Activated CD8-positive, alpha-beta T cell treated with anti-CD3 and anti-CD28 coated beads, Interleukin-2, amount 10 ng/mL, durations not matched to agents 7 days and 5 days (primary cell): ENCODE measurements around the gene LRRTM4. TPM values are rescaled to one million over a fixed set of nuclear protein-coding genes. Genes with fewer than 3 reads are reported as not detected.

Source experiments
- ATAC-seq: fragments of 150-1000 bp; cut with Tn5 transposase; one replicate; pipeline ENCODE4 v1.10.0; 2021; ENCODE audit warnings: moderate library complexity
- CTCF ChIA-PET: fragments of 350-600 bp; sonication (Branson Sonifier 250); formaldehyde crosslinking; loops from one replicate; lab custom pipeline; 2021; ENCODE audit warnings: antibody characterized with exemption; lab: Charles Lee
- POLR2A ChIA-PET: fragments of 350-600 bp; sonication (Branson Sonifier 250); formaldehyde crosslinking; loops from one replicate; lab custom pipeline; 2021; ENCODE audit warnings: antibody characterized with exemption; lab: Charles Lee
- DNase-seq: peaks from one replicate; pipeline ENCODE4 v3.0.0-alpha.2; 2020
- H3K27ac Mint-ChIP-seq: one replicate; pipeline ENCODE4 v1.8.0; 2021; ENCODE audit warnings: mild to moderate bottlenecking, mixed read lengths
- H3K27me3 Mint-ChIP-seq: one replicate; pipeline ENCODE4 v1.8.0; 2021; ENCODE audit warnings: low read depth, mixed read lengths
- H3K36me3 Mint-ChIP-seq: one replicate; pipeline ENCODE4 v1.8.0; 2021; ENCODE audit warnings: low read depth, mixed read lengths
- H3K4me1 Mint-ChIP-seq: one replicate; pipeline ENCODE4 v1.8.0; 2021; ENCODE audit warnings: low read depth, mixed read lengths
- H3K4me3 Mint-ChIP-seq: one replicate; pipeline ENCODE4 v1.8.0; 2021; ENCODE audit warnings: mild to moderate bottlenecking, mixed read lengths
- H3K9me3 Mint-ChIP-seq: one replicate; pipeline ENCODE4 v1.8.0; 2022; ENCODE audit warnings: mixed read lengths; ENCODE audit not compliant: insufficient read depth
- total RNA-seq, 2 experiments: library from RNA; stranded (reverse); gene quantifications; one replicate each; pipeline ENCODE4 v1.2.3, GENCODE V29; 2021

The LRRTM4 gene
- total RNA-seq, 2 experiments from 2014 or later: not detected

GRCh38 chr2:76998152-76998551, 524.0 kb downstream of the LRRTM4 start:
- Mint-ChIP-seq H3K27me3 (no peaks in the 10 kb centered on the region), H3K9me3 (peaks cover 19% of the 10 kb centered on the region), H3K4me1 (no peaks in the 10 kb centered on the region), H3K4me3 (no peak overlapping the region), H3K36me3 (no peaks in the 10 kb centered on the region), H3K27ac (no peak overlapping the region)
- CTCF ChIA-PET: no interaction called here
- POLR2A ChIA-PET: no interaction called here
- ATAC-seq: no peak
- DNase-seq: no peak

- no peak for ATAC-seq
- H3K27me3 Mint-ChIP-seq: no peaks in the 10 kb centered on the region
- CTCF ChIA-PET: no interaction called here
- DNase-seq: no peak
- no peaks in the 10 kb centered on the region for H3K4me1 Mint-ChIP-seq
- H3K27ac Mint-ChIP-seq: no peak overlapping the region
- POLR2A ChIA-PET: no interaction called here
- peaks cover 19% of the 10 kb centered on the region for H3K9me3 Mint-ChIP-seq
- H3K36me3 Mint-ChIP-seq: no peaks in the 10 kb centered on the region
- H3K4me3 Mint-ChIP-seq: no peak overlapping the region
Measured at GRCh38 chr2:76997296-76997695, 524.9 kb downstream of the LRRTM4 start.

- DNase-seq (no peak), ATAC-seq (no peak)
- Mint-ChIP-seq H3K27ac (no peak overlapping the region), H3K4me1 (no peaks in the 10 kb centered on the region), H3K9me3 (no peaks in the 10 kb centered on the region), H3K36me3 (no peaks in the 10 kb centered on the region), H3K4me3 (no peak overlapping the region), H3K27me3 (no peaks in the 10 kb centered on the region)
- ChIA-PET POLR2A (no interaction called here), CTCF (no interaction called here)
Measured at GRCh38 chr2:76985387-76986136, 536.6 kb downstream of the LRRTM4 start.

- Mint-ChIP-seq H3K4me1 (no peaks in the 10 kb centered on the region), H3K27me3 (no peaks in the 10 kb centered on the region), H3K4me3 (no peak overlapping the region), H3K36me3 (no peaks in the 10 kb centered on the region), H3K27ac (no peak overlapping the region), H3K9me3 (no peaks in the 10 kb centered on the region)
- DNase-seq (no peak), ATAC-seq (no peak)
- POLR2A ChIA-PET: no interaction called here
- CTCF ChIA-PET: no interaction called here
Measured at GRCh38 chr2:76984359-76984758, 537.8 kb downstream of the LRRTM4 start.

GRCh38 chr2:76980067-76980787, 541.9 kb downstream of the LRRTM4 start:
- CTCF ChIA-PET: no interaction called here
- Mint-ChIP-seq H3K27ac (no peak overlapping the region), H3K36me3 (no peaks in the 10 kb centered on the region), H3K4me3 (no peak overlapping the region), H3K27me3 (no peaks in the 10 kb centered on the region), H3K4me1 (no peaks in the 10 kb centered on the region), H3K9me3 (no peaks in the 10 kb centered on the region)
- POLR2A ChIA-PET: no interaction called here
- ATAC-seq: no peak
- DNase-seq: no peak

GRCh38 chr2:76977846-76978727, 544.1 kb downstream of the LRRTM4 start:
- Mint-ChIP-seq H3K36me3 (no peaks in the 10 kb centered on the region), H3K4me1 (no peaks in the 10 kb centered on the region), H3K27me3 (no peaks in the 10 kb centered on the region), H3K27ac (no peak overlapping the region), H3K4me3 (no peak overlapping the region), H3K9me3 (no peaks in the 10 kb centered on the region)
- ChIA-PET CTCF (no interaction called here), POLR2A (no interaction called here)
- ATAC-seq: no peak
- no peak for DNase-seq

GRCh38 chr2:76975752-76976151, 546.4 kb downstream of the LRRTM4 start:
- H3K4me1 Mint-ChIP-seq: no peaks in the 10 kb centered on the region

GRCh38 chr2:76973610-76974009, 548.6 kb downstream of the LRRTM4 start:
- ATAC-seq (no peak), DNase-seq (no peak)
- no peaks in the 10 kb centered on the region for H3K27me3 Mint-ChIP-seq
- ChIA-PET POLR2A (no interaction called here), CTCF (no interaction called here)
- peaks cover 10% of the 10 kb centered on the region for H3K9me3 Mint-ChIP-seq
- no peaks in the 10 kb centered on the region for H3K4me1 Mint-ChIP-seq
- H3K4me3 Mint-ChIP-seq: no peak overlapping the region
- H3K36me3 Mint-ChIP-seq: no peaks in the 10 kb centered on the region
- H3K27ac Mint-ChIP-seq: no peak overlapping the region

More at GRCh38 chr2:76975752-76976151, 546.4 kb downstream of the LRRTM4 start:
- H3K36me3 Mint-ChIP-seq: no peaks in the 10 kb centered on the region
- ATAC-seq (no peak), DNase-seq (no peak)
- ChIA-PET CTCF (no interaction called here), POLR2A (no interaction called here)
- H3K27ac Mint-ChIP-seq: no peak overlapping the region
- H3K9me3 Mint-ChIP-seq: no peaks in the 10 kb centered on the region
- H3K4me3 Mint-ChIP-seq: no peak overlapping the region
- no peaks in the 10 kb centered on the region for H3K27me3 Mint-ChIP-seq

- ChIA-PET POLR2A (no interaction called here), CTCF (no interaction called here)
- H3K36me3 Mint-ChIP-seq: no peaks in the 10 kb centered on the region
- peaks cover 14% of the 10 kb centered on the region for H3K9me3 Mint-ChIP-seq
- H3K27me3 Mint-ChIP-seq: no peaks in the 10 kb centered on the region
- H3K4me3 Mint-ChIP-seq: no peak overlapping the region
- no peak for ATAC-seq
- H3K4me1 Mint-ChIP-seq: no peaks in the 10 kb centered on the region
- no peak for DNase-seq
- no peak overlapping the region for H3K27ac Mint-ChIP-seq
Measured at GRCh38 chr2:76965772-76966171, 556.4 kb downstream of the LRRTM4 start.

GRCh38 chr2:76958749-76959148, 563.4 kb downstream of the LRRTM4 start:
- H3K27ac Mint-ChIP-seq: no peak overlapping the region
- no peaks in the 10 kb centered on the region for H3K36me3 Mint-ChIP-seq
- H3K9me3 Mint-ChIP-seq: peaks cover 9% of the 10 kb centered on the region

GRCh38 chr2:76953733-76954347, 568.3 kb downstream of the LRRTM4 start:
- no peak overlapping the region for H3K27ac Mint-ChIP-seq
- no peaks in the 10 kb centered on the region for H3K36me3 Mint-ChIP-seq
- ChIA-PET CTCF (no interaction called here), POLR2A (no interaction called here)
- DNase-seq: no peak
- H3K4me1 Mint-ChIP-seq: no peaks in the 10 kb centered on the region
- peaks cover 9% of the 10 kb centered on the region for H3K9me3 Mint-ChIP-seq
- H3K27me3 Mint-ChIP-seq: no peaks in the 10 kb centered on the region
- no peak for ATAC-seq
- H3K4me3 Mint-ChIP-seq: no peak overlapping the region

More at GRCh38 chr2:76958749-76959148, 563.4 kb downstream of the LRRTM4 start:
- Mint-ChIP-seq H3K4me3 (no peak overlapping the region), H3K4me1 (no peaks in the 10 kb centered on the region), H3K27me3 (no peaks in the 10 kb centered on the region)
- ATAC-seq: no peak
- ChIA-PET POLR2A (no interaction called here), CTCF (no interaction called here)
- DNase-seq: no peak
